ENCODE data around the gene PRDM16. TPM values are rescaled to one million over a fixed set of nuclear protein-coding genes. Genes with fewer than 3 reads are reported as not detected.

PRDM16 gene
- polyA plus RNA-seq, 3 donors, result not detected

GRCh38 chr1:3461934-3462275 lies 392.9 kb downstream of the PRDM16 start:
- H3K4me3 Mint-ChIP-seq, result no peak overlapping the region
- no peak overlapping the region for H3K4me2 ChIP-seq (replicated peaks; ENCODE audit: extremely low read depth, low read length, poor library complexity, severe bottlenecking)
- H4K20me1 ChIP-seq (ENCODE audit: insufficient read depth, low read length), result no peaks in the 10 kb centered on the region
- no peak overlapping the region for H3K27ac Mint-ChIP-seq
- no peak for DNase-seq
- intact Hi-C loops (cut with micrococcal nuclease), result no loop called here
- peaks cover 5 to 12% (median 12%) of the 10 kb centered on the region in 3 donors for H3K27me3 Mint-ChIP-seq (ENCODE audit: low read depth in 3 of 3)
- no peaks in the 10 kb centered on the region for H3K9me3 ChIP-seq (replicated peaks in 1 of 2; ENCODE audit: control insufficient read depth in 1 of 2, insufficient read depth in 1 of 2, low read length in 2 of 2)
- no peak overlapping the region for H3K9ac ChIP-seq (ENCODE audit: insufficient read depth, low read length, poor library complexity, severe bottlenecking)
- no peaks in the 10 kb centered on the region for H3K79me2 ChIP-seq (ENCODE audit: insufficient read depth, low read length)
- no peaks in the 10 kb centered on the region for H3K36me3 ChIP-seq (replicated peaks in 1 of 2; ENCODE audit: control insufficient read depth in 1 of 2, insufficient read depth in 2 of 2, low read length in 2 of 2)
- no peaks in the 10 kb centered on the region for H3K4me1 ChIP-seq (ENCODE audit: control insufficient read depth in 1 of 2, insufficient read depth in 2 of 2, low read length in 2 of 2)
- H3K27ac ChIP-seq (ENCODE audit: low read depth in 1 of 2, low read length in 2 of 2), result no peak overlapping the region
- no peaks in the 10 kb centered on the region for H3K4me1 Mint-ChIP-seq
- TF ChIP-seq CTCF (IDR thresholded peaks at IDR 0.05), result no peak
- 88% methylated on average over 8 of the region's 13 CpGs for WGBS (ENCODE audit: insufficient coverage)
- no peaks in the 10 kb centered on the region for H3K27me3 ChIP-seq (ENCODE audit: control insufficient read depth in 2 of 2, insufficient read depth in 2 of 2, low read length in 2 of 2)
- H3K9me3 Mint-ChIP-seq, result no peaks in the 10 kb centered on the region
- no peak overlapping the region for H3K4me3 ChIP-seq (replicated peaks in 1 of 3; ENCODE audit: low read depth in 2 of 3, low read length in 3 of 3)
- H3K36me3 Mint-ChIP-seq, result no peaks in the 10 kb centered on the region
- H2AFZ ChIP-seq (ENCODE audit: insufficient read depth, low read depth, low read length, poor library complexity, severe bottlenecking), result no peak overlapping the region

GRCh38 chr1:3462356-3463012 lies 393.5 kb downstream of the PRDM16 start:
- H3K4me3 Mint-ChIP-seq, result no peak overlapping the region
- TF ChIP-seq CTCF (IDR thresholded peaks at IDR 0.05), result no peak
- no peak for DNase-seq
- no peak overlapping the region for H3K9ac ChIP-seq (ENCODE audit: insufficient read depth, low read length, poor library complexity, severe bottlenecking)
- no peaks in the 10 kb centered on the region for H3K79me2 ChIP-seq (ENCODE audit: insufficient read depth, low read length)
- no peaks in the 10 kb centered on the region for H3K4me1 ChIP-seq (ENCODE audit: control insufficient read depth in 1 of 2, insufficient read depth in 2 of 2, low read length in 2 of 2)
- H4K20me1 ChIP-seq (ENCODE audit: insufficient read depth, low read length), result no peaks in the 10 kb centered on the region
- no peaks in the 10 kb centered on the region for H3K4me1 Mint-ChIP-seq
- H3K27me3 ChIP-seq (ENCODE audit: control insufficient read depth in 2 of 2, insufficient read depth in 2 of 2, low read length in 2 of 2), result no peaks in the 10 kb centered on the region
- H3K27ac ChIP-seq (ENCODE audit: low read depth in 1 of 2, low read length in 2 of 2), result no peak overlapping the region
- no peak overlapping the region for H3K4me3 ChIP-seq (replicated peaks in 1 of 3; ENCODE audit: low read depth in 2 of 3, low read length in 3 of 3)
- no peaks in the 10 kb centered on the region for H3K9me3 Mint-ChIP-seq
- H2AFZ ChIP-seq (ENCODE audit: insufficient read depth, low read depth, low read length, poor library complexity, severe bottlenecking), result no peak overlapping the region
- H3K9me3 ChIP-seq (replicated peaks in 1 of 2; ENCODE audit: control insufficient read depth in 1 of 2, insufficient read depth in 1 of 2, low read length in 2 of 2), result no peaks in the 10 kb centered on the region
- no peak overlapping the region for H3K4me2 ChIP-seq (replicated peaks; ENCODE audit: extremely low read depth, low read length, poor library complexity, severe bottlenecking)
- 76% methylated on average over 10 of the region's 16 CpGs for WGBS (ENCODE audit: insufficient coverage)
- peaks cover 3 to 12% (median 8%) of the 10 kb centered on the region in 3 donors for H3K27me3 Mint-ChIP-seq (ENCODE audit: low read depth in 3 of 3)
- H3K27ac Mint-ChIP-seq, result no peak overlapping the region
- intact Hi-C loops (cut with micrococcal nuclease), result no loop called here
- no peaks in the 10 kb centered on the region for H3K36me3 Mint-ChIP-seq
- H3K36me3 ChIP-seq (replicated peaks in 1 of 2; ENCODE audit: control insufficient read depth in 1 of 2, insufficient read depth in 2 of 2, low read length in 2 of 2), result no peaks in the 10 kb centered on the region

Data from CD14-positive monocyte (primary cell).